ENCODE results near the gene TMEM209.

TMEM209 gene

GRCh38 chr7:130139193-130139960 is 65.8 kb downstream of the TMEM209 start:
- Histone ChIP-seq H3K9ac (ENCODE audit: low read depth, low read length) (no peak overlapping the region), H3K27ac (ENCODE audit: low read length) (no peak overlapping the region), H3K4me1 (ENCODE audit: insufficient read depth, low read length) (peaks cover 5% of the 10 kb centered on the region; the same call in 1 of the 2 replicates), H3K4me3 (ENCODE audit: low read length) (no peak overlapping the region), H3K27me3 (ENCODE audit: insufficient read depth, low read length) (peaks cover 13% of the 10 kb centered on the region; the same call in 1 of the 2 replicates), H3K36me3 (ENCODE audit: insufficient read depth, low read depth, low read length) (no peaks in the 10 kb centered on the region), H3K9me3 (ENCODE audit: insufficient read depth, low read depth, low read length) (no peaks in the 10 kb centered on the region)

- H3K36me3 ChIP-seq (ENCODE audit: insufficient read depth, low read depth, low read length), result no peaks in the 10 kb centered on the region; the same call in 1 of the 2 replicates
- peaks cover 13% of the 10 kb centered on the region; the same call in 1 of the 2 replicates for H3K27me3 ChIP-seq (ENCODE audit: insufficient read depth, low read length)
- no peak overlapping the region for H3K9ac ChIP-seq (ENCODE audit: low read depth, low read length)
- H3K27ac ChIP-seq (ENCODE audit: low read length), result no peak overlapping the region
- H3K9me3 ChIP-seq (ENCODE audit: insufficient read depth, low read depth, low read length), result no peaks in the 10 kb centered on the region
- no peak overlapping the region for H3K4me3 ChIP-seq (ENCODE audit: low read length)
- H3K4me1 ChIP-seq (ENCODE audit: insufficient read depth, low read length), result peaks cover 5% of the 10 kb centered on the region; the same call in 1 of the 2 replicates
These were observed 68.0 kb downstream of the TMEM209 start for GRCh38 chr7:130137207-130137606.

- H3K9ac ChIP-seq (ENCODE audit: low read depth, low read length), result no peak overlapping the region
- H3K9me3 ChIP-seq (ENCODE audit: insufficient read depth, low read depth, low read length), result no peaks in the 10 kb centered on the region
- no peak overlapping the region for H3K27ac ChIP-seq (ENCODE audit: low read length)
- peaks cover 13% of the 10 kb centered on the region; the same call in 1 of the 2 replicates for H3K27me3 ChIP-seq (ENCODE audit: insufficient read depth, low read length)
- H3K36me3 ChIP-seq (ENCODE audit: insufficient read depth, low read depth, low read length), result no peaks in the 10 kb centered on the region; the same call in 1 of the 2 replicates
- peaks cover under 1% of the 10 kb centered on the region; the same call in 1 of the 2 replicates for H3K4me1 ChIP-seq (ENCODE audit: insufficient read depth, low read length)
- H3K4me3 ChIP-seq (ENCODE audit: low read length), result no peak overlapping the region
These were observed 68.5 kb downstream of the TMEM209 start for GRCh38 chr7:130136579-130137167.

GRCh38 chr7:130135208-130136205 is 69.7 kb downstream of the TMEM209 start:
- Histone ChIP-seq H3K9ac (ENCODE audit: low read depth, low read length) (no peak overlapping the region), H3K36me3 (ENCODE audit: insufficient read depth, low read depth, low read length) (peaks cover 9% of the 10 kb centered on the region), H3K4me3 (ENCODE audit: low read length) (no peak overlapping the region)

GRCh38 chr7:130134726-130135125 is 70.5 kb downstream of the TMEM209 start:
- Histone ChIP-seq H3K9ac (ENCODE audit: low read depth, low read length) (no peak overlapping the region), H3K27me3 (ENCODE audit: insufficient read depth, low read length) (peaks cover under 1% of the 10 kb centered on the region; the same call in 1 of the 2 replicates), H3K4me3 (ENCODE audit: low read length) (no peak overlapping the region), H3K9me3 (ENCODE audit: insufficient read depth, low read depth, low read length) (no peaks in the 10 kb centered on the region), H3K36me3 (ENCODE audit: insufficient read depth, low read depth, low read length) (peaks cover 13% of the 10 kb centered on the region), H3K27ac (ENCODE audit: low read length) (no peak overlapping the region), H3K4me1 (ENCODE audit: insufficient read depth, low read length) (no peaks in the 10 kb centered on the region)

More at GRCh38 chr7:130135208-130136205, 69.7 kb downstream of the TMEM209 start:
- Histone ChIP-seq H3K9me3 (ENCODE audit: insufficient read depth, low read depth, low read length) (no peaks in the 10 kb centered on the region), H3K4me1 (ENCODE audit: insufficient read depth, low read length) (no peaks in the 10 kb centered on the region), H3K27me3 (ENCODE audit: insufficient read depth, low read length) (peaks cover 8% of the 10 kb centered on the region; the same call in 1 of the 2 replicates), H3K27ac (ENCODE audit: low read length) (no peak overlapping the region)

GRCh38 chr7:130134106-130134636 is 71.0 kb downstream of the TMEM209 start:
- Histone ChIP-seq H3K27ac (ENCODE audit: low read length) (no peak overlapping the region), H3K9ac (ENCODE audit: low read depth, low read length) (no peak overlapping the region), H3K27me3 (ENCODE audit: insufficient read depth, low read length) (no peaks in the 10 kb centered on the region), H3K9me3 (ENCODE audit: insufficient read depth, low read depth, low read length) (no peaks in the 10 kb centered on the region), H3K4me3 (ENCODE audit: low read length) (no peak overlapping the region), H3K4me1 (ENCODE audit: insufficient read depth, low read length) (no peaks in the 10 kb centered on the region), H3K36me3 (ENCODE audit: insufficient read depth, low read depth, low read length) (peaks cover 19% of the 10 kb centered on the region)

GRCh38 chr7:130133029-130133782 is 72.0 kb downstream of the TMEM209 start:
- Histone ChIP-seq H3K9ac (ENCODE audit: low read depth, low read length) (no peak overlapping the region), H3K4me1 (ENCODE audit: insufficient read depth, low read length) (no peaks in the 10 kb centered on the region), H3K27ac (ENCODE audit: low read length) (no peak overlapping the region), H3K36me3 (ENCODE audit: insufficient read depth, low read depth, low read length) (peaks cover 22% of the 10 kb centered on the region), H3K4me3 (ENCODE audit: low read length) (no peak overlapping the region), H3K9me3 (ENCODE audit: insufficient read depth, low read depth, low read length) (no peaks in the 10 kb centered on the region), H3K27me3 (ENCODE audit: insufficient read depth, low read length) (no peaks in the 10 kb centered on the region)

GRCh38 chr7:130131964-130132875 is 73.0 kb downstream of the TMEM209 start:
- Histone ChIP-seq H3K4me3 (ENCODE audit: low read length) (no peak overlapping the region), H3K9me3 (ENCODE audit: insufficient read depth, low read depth, low read length) (no peaks in the 10 kb centered on the region), H3K4me1 (ENCODE audit: insufficient read depth, low read length) (no peaks in the 10 kb centered on the region), H3K9ac (ENCODE audit: low read depth, low read length) (no peak overlapping the region), H3K27ac (ENCODE audit: low read length) (no peak overlapping the region), H3K27me3 (ENCODE audit: insufficient read depth, low read length) (no peaks in the 10 kb centered on the region), H3K36me3 (ENCODE audit: insufficient read depth, low read depth, low read length) (peaks cover 29% of the 10 kb centered on the region)

- Histone ChIP-seq H3K9ac (ENCODE audit: low read depth, low read length) (no peak overlapping the region), H3K36me3 (ENCODE audit: insufficient read depth, low read depth, low read length) (peaks cover 32% of the 10 kb centered on the region), H3K27ac (ENCODE audit: low read length) (no peak overlapping the region), H3K4me1 (ENCODE audit: insufficient read depth, low read length) (no peaks in the 10 kb centered on the region), H3K27me3 (ENCODE audit: insufficient read depth, low read length) (no peaks in the 10 kb centered on the region), H3K9me3 (ENCODE audit: insufficient read depth, low read depth, low read length) (no peaks in the 10 kb centered on the region), H3K4me3 (ENCODE audit: low read length) (no peak overlapping the region)
These were observed 73.9 kb downstream of the TMEM209 start for GRCh38 chr7:130131191-130131834.

GRCh38 chr7:130129011-130129411 is 76.2 kb downstream of the TMEM209 start:
- H3K36me3 ChIP-seq (ENCODE audit: insufficient read depth, low read depth, low read length), result peaks cover 51% of the 10 kb centered on the region
- H3K4me3 ChIP-seq (ENCODE audit: low read length), result no peak overlapping the region
- H3K9ac ChIP-seq (ENCODE audit: low read depth, low read length), result no peak overlapping the region
- no peaks in the 10 kb centered on the region for H3K9me3 ChIP-seq (ENCODE audit: insufficient read depth, low read depth, low read length)
- H3K4me1 ChIP-seq (ENCODE audit: insufficient read depth, low read length), result no peaks in the 10 kb centered on the region
- no peak overlapping the region for H3K27ac ChIP-seq (ENCODE audit: low read length)
- no peaks in the 10 kb centered on the region for H3K27me3 ChIP-seq (ENCODE audit: insufficient read depth, low read length)

Data from iPS-20b (cell line).